HG02610 (cell line): ENCODE results near the gene EVPL.

Source experiments
- ATAC-seq: cut with Tn5 transposase; IDR thresholded peaks from one replicate; pipeline ENCODE4 v1.9.1; 2021; ENCODE audit warnings: mild to moderate bottlenecking, moderate library complexity; ENCODE audit not compliant: unreplicated experiment

Gene EVPL

DNA sequence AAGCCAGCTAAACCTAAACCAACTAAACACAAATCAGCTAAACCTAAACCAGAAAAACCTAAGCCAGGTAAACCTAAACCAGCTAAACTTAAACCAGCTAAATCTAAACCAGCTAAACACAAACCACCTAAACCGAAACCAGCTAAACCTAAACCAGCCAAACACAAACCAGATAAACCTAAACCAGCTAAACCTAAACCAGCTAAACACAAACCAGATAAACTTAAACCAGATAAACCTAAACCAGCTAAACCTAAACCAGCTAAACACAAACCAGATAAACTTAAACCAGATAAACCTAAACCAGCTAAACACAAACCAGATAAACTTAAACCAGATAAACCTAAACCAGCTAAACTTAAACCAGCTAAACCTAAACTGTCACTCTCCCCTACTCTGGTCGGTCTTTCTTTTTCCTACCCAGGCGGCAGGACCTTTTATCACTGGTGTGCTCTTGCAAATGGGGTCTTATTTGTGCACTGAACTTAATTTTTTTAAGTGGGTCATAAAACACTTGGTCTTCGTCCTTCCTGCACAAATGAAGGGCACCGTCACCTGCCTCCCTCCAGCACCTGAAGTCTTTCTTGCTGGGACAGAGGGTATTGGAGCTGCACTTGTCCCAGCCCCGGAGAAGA is 7.2 kb downstream of the EVPL start:
- no peak for ATAC-seq

DNA sequence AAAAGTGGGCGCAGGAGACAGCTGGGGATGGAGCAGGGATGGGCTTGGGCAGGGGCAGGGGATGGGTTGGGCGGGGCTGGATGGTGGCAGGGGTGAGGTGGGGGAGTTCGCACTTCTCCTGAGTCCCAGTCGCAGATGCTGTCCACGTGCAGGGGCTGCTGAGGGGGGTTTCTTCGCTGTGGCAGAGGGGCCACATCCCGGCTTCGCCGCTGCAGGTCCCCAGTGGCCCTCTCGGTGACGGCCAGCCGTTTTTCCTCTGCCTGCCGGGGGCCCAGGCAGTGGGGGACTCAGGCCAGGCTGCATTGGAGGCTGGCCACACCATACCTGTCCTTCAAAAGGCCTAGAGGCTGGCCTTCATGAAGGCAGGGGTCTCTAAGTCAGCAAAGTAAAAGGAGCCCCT is 8.3 kb downstream of the EVPL start:
- ATAC-seq: no peak

DNA sequence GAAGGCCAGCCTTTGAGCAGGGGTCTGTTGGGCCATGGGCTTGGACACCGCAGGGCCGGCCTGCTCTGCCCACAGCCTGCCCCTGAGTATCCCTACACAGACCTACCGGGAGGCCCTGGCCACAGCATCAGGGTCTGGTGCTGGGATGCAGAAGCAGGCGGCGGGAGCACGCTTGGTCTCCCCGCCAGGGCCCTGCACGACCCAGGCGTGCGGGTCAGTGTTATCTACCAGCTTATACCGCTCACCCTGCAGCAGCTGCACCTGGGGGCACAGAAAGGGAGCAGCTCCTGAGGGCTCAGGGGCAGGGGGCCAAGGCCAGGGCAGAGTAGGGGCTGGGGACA is 8.8 kb downstream of the EVPL start:
- no peak for ATAC-seq

DNA sequence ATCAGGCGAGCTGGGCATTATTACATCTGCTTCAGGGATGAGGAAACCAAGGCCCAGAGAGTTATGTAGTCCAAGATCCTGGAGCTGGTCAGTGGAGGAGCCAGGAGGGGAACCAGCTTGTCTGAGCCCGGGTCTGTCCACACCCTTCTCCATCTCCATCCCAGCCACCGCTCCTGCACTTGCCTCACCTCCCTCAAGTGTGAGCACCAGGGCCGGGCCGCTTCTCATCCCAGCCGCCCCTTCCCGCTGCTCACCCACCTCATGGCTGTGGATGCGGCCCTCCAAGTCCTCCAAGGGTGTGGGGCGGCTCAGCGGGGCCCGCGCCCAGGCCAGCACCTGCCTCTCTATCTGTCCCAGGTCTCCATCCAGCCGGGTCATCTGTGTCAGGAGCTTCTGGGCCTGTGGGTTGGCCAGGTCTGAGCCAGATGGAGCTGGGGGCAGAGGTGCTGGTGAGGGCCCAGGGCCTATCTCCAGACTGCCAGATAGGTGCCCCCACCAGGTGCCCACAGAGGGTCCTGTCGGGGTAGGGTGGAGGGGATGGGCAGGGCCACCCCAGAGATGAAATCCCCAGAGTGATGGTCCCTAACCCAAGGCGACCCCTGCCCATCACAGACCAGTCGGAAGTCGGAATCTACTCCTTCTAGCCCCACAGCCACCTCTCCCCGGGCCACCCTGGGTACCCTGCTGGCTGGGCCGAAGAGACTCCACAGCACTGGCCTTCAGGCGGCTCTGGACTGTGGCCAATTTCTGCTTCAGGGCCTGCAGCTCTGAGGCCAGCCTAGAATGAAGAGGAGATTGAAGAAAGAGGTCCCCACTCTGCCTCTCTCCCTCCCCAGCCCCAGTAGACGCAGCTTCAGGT is 9.4 kb downstream of the EVPL start:
- ATAC-seq: no peak

DNA sequence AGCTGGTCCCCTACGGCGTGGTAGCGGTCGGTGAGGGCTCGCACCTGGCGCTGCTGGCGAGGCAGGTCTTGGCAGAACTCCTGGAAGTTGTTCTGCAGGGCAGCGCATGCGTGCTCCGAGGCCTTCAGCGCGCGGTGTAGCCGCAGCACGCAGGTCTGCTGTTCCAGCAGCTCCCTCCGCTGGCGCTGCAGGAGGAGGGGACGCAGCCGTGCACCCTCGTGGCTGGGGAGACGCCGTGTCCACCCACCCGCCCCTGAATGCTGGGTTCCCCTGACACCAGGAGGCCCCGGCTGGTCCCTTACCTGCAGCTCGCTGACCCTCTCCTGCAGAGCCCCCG is 12.2 kb downstream of the EVPL start:
- no peak for ATAC-seq

DNA sequence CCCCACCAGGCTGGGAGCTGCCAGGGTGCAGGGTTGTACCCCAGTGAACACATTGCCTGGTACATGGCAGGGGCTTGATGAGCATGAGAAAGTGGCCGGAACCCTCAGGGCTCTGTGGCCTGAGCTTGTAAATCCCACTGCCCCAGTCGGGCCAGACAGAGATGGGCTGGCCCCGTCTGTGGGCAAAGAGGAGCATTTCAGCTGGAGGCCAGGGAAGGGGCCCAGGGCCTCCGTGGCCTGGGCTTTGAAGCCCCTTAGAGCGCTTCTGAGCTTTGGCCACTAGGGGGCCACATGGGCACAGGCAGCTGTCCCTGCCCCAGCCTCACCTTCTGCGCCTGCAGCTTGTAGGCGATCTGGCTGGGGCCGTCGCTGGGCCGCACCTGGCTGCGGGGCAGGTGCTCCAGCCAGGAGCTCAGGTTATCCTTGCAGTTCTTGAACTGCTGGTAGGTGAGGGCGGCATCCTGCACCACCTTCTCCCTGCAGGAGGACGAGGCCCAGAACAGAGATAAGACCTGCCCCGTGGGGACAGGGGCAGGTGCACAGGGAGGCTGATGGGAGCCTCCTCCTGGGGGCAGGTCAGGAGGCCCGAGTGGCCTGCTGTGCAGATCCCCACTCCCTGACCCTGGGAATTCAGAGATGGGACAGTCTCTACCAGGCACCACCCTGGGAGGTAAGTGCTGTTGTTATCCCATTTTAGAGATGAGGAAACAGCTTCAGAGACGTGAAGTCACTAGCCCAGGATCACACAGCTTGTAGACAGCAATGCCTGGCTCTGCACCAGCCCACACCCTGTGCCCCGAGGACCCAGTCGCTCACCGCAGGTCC is 12.8 kb downstream of the EVPL start:
- ATAC-seq: no peak

DNA sequence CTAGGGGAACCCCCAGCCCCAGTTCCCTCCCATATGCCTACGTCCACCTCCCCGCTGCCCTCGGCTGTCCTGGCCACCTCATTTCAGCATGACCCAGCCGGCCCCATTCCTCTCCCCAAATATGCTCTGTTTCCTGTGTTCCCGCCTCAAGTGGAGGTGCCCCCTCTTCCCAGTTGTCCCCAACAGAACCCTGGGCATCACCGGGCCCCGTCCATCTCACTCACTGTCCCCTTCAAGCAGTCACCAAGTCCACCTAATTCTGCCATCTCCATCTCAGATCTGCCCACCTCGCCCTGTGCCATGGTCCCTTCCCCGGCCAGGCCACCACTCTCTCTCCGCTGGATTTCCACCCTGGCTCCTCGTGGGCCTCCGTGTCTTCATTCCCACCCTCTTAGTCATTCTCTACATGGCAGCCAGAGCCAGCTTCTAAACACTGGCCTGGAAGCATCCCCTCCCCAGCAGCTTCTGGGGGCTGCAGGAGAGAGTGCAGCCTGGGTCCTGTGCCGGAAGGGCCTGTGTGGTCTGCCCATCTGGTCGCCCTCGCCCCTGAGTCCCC is 13.7 kb downstream of the EVPL start:
- no peak for ATAC-seq

DNA sequence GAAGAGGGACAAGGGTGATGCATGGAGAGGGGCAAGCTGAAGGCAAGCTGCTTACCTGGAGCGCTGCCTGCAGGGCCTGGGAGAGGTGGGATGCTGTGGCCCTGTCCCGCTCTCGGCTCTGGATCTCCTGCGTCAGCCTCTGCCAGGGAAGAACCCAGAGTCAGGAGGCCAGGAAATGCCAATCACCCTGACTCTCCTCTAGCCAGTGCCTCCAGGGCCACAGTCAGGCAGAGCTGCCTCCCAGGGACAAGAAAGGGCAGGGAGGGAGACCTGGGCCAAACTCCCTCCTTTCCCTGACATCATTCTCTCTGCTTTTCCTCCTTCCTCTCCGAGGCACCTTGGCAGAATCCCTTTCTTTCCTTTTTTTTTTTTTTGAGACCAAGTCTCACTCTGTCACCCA is 15.2 kb downstream of the EVPL start:
- no peak for ATAC-seq

DNA sequence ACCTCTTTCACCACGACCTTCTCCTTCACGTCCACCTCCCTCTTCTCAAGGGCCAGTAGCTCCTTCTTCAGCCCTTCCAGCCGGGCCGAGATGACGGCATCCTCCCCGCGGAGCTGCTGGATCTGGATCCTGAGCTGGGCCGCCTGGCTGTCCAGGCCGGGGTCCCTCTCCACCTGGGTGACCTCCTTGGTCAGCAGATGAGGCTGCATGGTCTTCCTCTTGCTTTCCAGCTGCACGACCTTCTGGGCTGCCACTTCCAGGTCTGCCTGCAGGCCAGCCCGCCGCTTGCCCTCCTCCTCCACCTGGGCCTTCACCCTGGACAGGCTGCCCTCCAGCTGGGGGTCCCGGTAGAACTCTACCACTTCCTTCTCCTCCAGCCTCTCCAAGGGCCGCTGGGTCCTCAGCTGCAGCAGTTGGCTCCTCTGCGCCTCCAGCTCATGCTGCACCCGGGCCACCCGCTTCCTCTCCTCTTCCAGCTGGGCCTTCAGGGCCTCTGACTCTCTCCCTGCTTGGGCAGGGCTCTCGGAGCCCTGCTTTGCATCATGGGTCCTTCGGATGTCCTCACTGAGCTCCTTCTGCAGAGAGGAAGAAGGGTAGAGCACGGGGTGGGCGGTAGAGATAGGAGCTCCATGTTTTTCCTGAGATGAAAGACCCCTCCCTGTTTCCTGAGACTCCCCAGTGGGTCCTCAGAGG is 17.0 kb downstream of the EVPL start:
- no peak for ATAC-seq

DNA sequence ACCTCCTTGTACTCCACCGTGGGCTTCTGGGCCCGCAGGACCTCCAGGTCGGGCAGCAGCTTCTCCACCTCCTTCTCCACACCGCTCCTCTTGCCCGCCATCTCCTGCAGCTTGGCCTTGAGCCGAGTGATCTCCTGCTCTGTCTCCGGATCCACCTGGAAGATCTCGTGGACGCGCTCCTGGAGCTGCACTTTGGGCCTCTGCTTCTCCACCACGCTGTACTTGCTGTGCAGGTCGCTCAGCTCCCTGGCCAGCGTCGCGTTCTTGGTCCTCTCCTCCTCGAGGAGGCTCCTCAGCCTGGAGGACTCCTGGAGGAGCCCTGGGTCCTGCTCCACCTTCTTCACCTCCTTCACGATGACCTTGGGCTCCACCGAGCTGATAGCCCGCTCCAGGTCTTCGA is 17.7 kb downstream of the EVPL start:
- ATAC-seq: no peak

DNA sequence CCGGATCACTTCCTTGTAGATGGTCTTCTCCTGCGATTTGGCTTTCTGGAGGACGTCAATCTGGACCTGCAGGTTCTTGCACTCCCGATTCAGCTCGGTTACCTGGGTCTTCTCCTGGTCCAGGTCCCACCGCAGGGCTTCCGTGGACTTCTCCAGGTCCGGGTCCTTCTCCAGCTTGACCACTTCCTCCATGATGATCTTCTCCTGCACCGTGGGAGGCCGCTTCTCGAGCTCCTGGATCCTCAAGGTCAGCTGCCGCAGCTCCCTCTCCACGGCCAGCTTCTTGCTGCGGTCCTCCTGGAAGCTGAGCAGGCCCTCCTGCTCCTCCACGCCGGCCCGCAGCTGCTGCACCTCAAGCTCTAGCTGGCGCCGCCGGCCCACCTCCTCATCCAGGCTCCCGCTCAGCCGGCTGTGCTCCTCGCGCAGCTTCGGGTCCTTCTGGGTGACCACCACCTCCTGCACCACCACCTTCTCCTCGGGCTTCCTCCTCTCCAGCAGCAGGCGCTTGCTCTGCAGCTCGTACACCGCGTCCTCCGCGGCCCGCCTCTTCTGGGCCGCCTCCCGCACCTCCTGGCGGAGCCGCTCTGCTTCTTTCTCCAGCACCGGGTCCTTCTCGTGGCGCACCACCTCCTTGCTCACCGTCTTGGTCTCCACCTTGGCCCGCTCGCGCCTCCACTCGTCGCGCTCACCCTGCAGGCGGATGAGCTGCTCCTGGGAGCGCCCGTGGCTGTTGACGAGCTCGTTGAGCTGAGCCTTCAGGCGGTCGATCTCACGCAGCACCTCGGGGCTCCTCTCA is 18.3 kb downstream of the EVPL start:
- no peak for ATAC-seq

DNA sequence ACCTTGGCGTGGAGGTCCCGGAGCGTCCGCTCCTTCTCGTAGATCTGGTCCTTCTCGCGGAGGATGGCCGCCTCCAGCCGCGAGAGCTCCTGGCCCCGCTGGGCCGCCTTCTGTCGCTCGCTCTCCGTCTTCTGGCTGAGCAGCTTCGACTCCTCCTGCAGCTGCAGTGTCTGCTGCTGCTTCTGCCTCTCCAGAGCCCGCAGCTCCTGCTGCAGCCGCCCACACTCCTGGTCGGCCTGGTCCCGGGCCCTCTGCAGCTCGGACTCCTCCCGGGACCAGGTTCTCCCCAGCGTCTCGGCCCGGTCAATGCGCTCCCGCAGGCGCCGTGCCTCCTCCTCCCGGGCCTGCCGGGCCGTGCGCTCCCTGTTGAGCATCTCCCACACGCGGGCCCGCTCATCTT is 18.9 kb downstream of the EVPL start:
- no peak for ATAC-seq

DNA sequence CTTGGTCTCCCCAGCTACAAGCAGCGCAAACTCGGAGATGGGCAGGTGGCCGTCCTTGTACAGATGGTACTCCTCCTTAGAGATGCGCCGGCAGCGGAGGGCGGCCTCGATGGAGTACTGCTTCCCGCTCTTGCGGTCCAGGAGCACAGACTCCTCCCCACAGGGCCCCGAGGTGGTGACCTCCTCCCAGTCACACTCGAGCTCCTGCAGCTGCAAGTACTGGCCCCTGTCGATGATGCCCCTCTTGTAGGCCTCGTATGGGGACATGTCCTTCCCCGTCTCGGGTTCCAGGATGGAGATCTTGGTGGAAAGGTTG is 19.3 kb downstream of the EVPL start:
- no peak for ATAC-seq

DNA sequence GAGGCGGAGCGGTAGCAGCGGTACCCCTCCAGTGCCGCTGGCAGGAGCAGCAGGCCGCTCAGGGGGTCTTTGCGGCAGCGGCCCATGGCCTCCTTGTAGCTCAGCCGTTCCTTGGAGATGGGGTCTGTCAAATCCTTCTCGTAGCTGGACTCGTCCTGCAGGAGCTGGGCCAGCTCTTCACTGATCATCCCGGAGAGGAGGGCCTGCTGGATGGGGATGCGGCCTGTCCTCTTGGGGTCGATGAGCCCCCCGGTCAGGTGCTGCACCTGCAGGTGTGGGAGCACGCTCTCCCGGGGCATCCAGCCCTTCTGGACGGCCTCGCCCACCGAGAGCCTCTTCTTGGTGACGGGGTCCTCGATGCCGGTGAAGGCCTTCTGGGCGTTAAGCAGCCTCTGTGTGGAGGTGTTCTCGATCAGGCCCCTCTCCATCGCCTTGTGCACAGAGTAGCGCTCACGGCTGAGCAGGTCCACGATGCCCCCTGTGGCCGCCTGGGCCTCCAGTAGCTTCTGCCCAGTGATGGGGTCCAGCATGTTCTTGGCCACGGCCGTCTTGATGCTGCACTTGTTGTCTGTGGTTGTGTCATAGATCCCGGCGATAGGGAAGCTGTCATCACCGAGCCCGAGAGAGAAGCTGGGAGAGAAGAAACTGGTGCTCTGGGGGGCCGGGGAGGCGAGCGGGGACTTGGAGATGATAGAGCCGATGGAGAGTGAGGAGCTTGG is 19.8 kb downstream of the EVPL start:
- ATAC-seq: no peak

DNA sequence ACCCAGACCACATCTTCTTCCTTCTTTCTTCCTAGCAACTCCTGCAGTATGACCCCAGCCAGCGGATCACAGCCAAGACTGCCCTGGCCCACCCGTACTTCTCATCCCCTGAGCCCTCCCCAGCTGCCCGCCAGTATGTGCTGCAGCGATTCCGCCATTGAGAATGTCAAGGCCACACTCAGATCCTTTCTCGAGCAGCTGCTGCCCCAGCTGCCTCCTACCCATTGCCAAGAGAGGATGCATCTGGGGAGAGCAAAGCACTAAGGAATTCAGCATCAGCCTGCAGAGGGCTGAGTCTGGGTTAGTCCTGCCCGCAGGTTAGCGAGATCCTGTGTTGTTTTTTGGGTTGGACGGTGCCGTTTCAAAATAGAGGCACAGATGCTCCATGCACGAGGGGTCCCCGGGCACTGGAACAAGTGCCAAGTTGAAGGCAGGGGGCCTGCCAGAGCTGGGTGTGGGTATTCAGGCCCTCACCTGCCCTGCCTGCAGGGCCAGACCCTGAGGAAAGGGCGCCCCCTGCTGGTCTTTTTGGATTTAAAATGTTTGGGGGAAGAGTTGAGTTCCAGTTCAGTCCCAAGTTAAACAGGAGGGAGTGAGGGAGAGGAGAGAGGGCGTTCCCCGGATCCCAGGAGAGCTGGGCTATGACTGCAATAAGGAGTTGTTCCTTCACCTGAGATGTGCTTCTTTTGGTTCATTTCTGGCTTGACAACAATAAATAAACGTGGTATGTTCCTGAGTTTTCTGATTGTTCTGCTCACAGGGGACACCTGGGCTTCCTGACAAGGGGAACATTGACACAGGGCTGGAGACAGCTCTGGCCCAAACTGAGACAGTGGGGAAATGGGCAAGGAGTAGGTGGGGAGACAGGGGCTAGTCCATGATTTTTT is 21.6 kb downstream of the EVPL start:
- no peak for ATAC-seq

DNA sequence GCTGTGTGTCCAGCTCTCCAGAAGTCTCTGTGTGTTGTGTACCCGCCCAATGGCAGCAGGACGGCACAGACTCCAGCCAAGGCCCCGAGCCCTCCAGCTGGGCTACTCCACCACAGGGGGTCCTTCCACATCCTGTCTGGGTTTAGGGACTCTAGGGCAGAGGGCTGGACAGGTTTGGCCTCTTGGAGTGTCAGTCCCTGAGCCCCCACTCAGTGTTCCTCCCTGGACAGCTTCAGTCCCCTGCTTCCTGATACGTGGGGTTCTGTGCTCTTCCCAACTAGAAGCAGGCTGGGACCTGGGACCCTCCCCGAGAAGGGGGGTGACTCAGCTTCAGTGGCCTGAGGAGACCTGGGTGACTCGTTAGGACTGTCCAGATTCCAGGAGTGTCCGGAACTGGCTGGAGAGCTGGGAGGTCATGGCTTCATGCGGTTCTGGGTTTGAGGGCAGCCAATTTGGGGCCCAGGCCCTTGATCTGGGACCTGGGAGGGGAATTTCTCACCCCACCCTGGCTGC is 22.3 kb downstream of the EVPL start:
- no peak for ATAC-seq

DNA sequence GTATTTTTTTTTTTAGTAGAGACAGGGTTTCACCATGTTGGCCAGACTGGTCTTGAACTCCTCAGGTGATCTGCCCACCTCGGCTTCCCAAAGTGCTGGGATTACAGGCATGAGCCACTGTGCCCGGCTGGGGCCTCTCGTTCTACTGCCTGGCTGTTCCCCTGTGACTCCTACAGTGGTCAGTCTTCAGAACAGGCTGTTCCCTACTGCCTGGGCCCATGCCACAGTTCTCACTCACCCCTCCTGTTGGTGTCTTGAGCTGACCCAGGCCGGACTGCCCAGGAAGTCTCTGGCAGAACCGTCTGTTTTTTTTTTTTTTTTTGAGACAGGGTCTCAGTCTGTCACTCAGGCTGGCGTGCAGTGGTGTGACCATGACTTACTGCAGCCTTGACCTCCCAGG is 23.2 kb downstream of the EVPL start:
- no peak for ATAC-seq

DNA sequence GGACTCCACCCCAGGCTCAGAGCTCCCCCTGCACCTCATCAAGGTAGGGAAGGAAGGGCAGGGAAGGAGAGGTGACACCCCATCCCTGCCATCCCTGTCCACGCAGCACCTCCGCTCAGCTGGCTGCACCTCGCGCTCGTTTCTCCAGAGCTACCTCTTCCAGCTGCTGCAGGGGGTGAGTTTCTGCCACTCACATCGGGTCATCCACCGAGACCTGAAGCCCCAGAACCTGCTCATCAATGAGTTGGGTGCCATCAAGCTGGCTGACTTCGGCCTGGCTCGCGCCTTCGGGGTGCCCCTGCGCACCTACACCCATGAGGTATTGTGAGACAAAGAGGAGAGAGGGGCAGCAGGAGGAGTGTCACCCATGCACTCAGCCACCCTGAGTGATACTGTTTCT is 25.0 kb downstream of the EVPL start:
- no peak for ATAC-seq
